Natural killer cell (primary cell): ENCODE results near the gene TRIM36. TPM values are rescaled to one million over a fixed set of nuclear protein-coding genes. Genes with fewer than 3 reads are reported as not detected.

ENCODE experiments used
- ATAC-seq, 3 donors: fragments of 150-1000 bp in 2 of 3; fragments of 200-7000 bp in 1 of 3; cut with Tn5 transposase; 1 replicate in 1 of 3; 2 replicates in 2 of 3; pipeline ENCODE4 v1.10.0; 2021; ENCODE audit warnings: mild to moderate bottlenecking in 2 of 3, moderate library complexity in 2 of 3
- DNase-seq, 2 donors: peaks; one replicate each; pipeline versions ENCODE4 v3.0.0 to v3.0.0-alpha.2; 2013 to 2021; ENCODE audit warnings: mixed read lengths in 1 of 2
- H3K27ac ChIP-seq: one replicate; pipeline ENCODE4 v1.5.1; 2013; ENCODE audit warnings: mild to moderate bottlenecking, low read length
- H3K27me3 ChIP-seq: one replicate; pipeline ENCODE4 v1.6.1; 2013; ENCODE audit warnings: low read length; ENCODE audit not compliant: control insufficient read depth, insufficient read depth
- H3K36me3 ChIP-seq: one replicate; pipeline ENCODE4 v1.6.1; 2013; ENCODE audit warnings: low read length; ENCODE audit not compliant: control insufficient read depth, insufficient read depth
- H3K4me1 ChIP-seq: one replicate; pipeline ENCODE4 v1.6.1; 2013; ENCODE audit warnings: low read length; ENCODE audit not compliant: control insufficient read depth, insufficient read depth
- H3K4me3 ChIP-seq: one replicate; pipeline ENCODE4 v1.5.1; 2013; ENCODE audit warnings: low read length
- H3K9me3 ChIP-seq: one replicate; pipeline ENCODE4 v1.6.1; 2013; ENCODE audit warnings: low read length; ENCODE audit not compliant: control insufficient read depth, insufficient read depth
- H3K27ac Mint-ChIP-seq, 2 donors: one replicate each; pipeline ENCODE4 v1.8.0; 2022; ENCODE audit warnings: mild to moderate bottlenecking in 2 of 2, mixed read lengths in 2 of 2, moderate library complexity in 1 of 2
- H3K27me3 Mint-ChIP-seq, 2 donors: one replicate each; pipeline ENCODE4 v1.8.0; 2022; ENCODE audit warnings: low read depth in 2 of 2, mixed read lengths in 2 of 2
- H3K36me3 Mint-ChIP-seq: one replicate; pipeline ENCODE4 v1.8.0; 2022; ENCODE audit warnings: mixed read lengths
- H3K4me1 Mint-ChIP-seq, 2 donors: one replicate each; pipeline ENCODE4 v1.8.0; 2022; ENCODE audit warnings: mixed read lengths in 2 of 2
- H3K4me3 Mint-ChIP-seq: one replicate; pipeline ENCODE4 v1.8.0; 2022; ENCODE audit warnings: mild to moderate bottlenecking, moderate library complexity, mixed read lengths
- H3K9me3 Mint-ChIP-seq, 2 donors: one replicate each; pipeline ENCODE4 v1.8.0; 2022; ENCODE audit warnings: mixed read lengths in 2 of 2
- CTCF ChIP-seq: fragments of 200-600 bp; IDR thresholded peaks from one replicate; pipeline ENCODE4 v1.8.0; 2022; ENCODE audit warnings: antibody characterized with exemption
- WGBS: methylation state at CpG from one replicate; pipeline ENCODE4 v1.1.7; 2013; ENCODE audit warnings: missing lambda C conversion rate; ENCODE audit not compliant: insufficient coverage; 5-methylcytosine and 5-hydroxymethylcytosine counted together
- intact Hi-C: fragments of 100-400 bp; cut with micrococcal nuclease; formaldehyde crosslinking; loops from one replicate; pipeline ENCODE4 v1.14.2; 2022
- total RNA-seq, 4 donors: library from RNA; stranded (reverse); fragments of 120-200 nt in 1 of 4; gene quantifications; one replicate each; pipeline versions ENCODE4 v1.2.3 to v1.2.4, GENCODE V29; 2013 to 2022

TRIM36 gene
- total RNA-seq, 3 donors from 2014 or later (not counting 1 experiment from before 2014, with no cell fraction given) = 0.25 to 1.2 (median 0.38) TPM

- Histone ChIP-seq H3K9me3 (peaks cover 8% of the 10 kb centered on the region), H3K27me3 (peaks cover 53% of the 10 kb centered on the region), H3K27ac (no peak overlapping the region), H3K36me3 (no peaks in the 10 kb centered on the region), H3K4me3 (peak overlapping the region; percentile 62), H3K4me1 (peaks cover 20% of the 10 kb centered on the region)
- no peak for DNase-seq
- ATAC-seq = peak; percentile 39 to 69 (median 62)
- no peak for TF ChIP-seq CTCF
- under 1% methylated on average over 68 of the region's 69 CpGs for WGBS
- Mint-ChIP-seq H3K27me3 (peaks cover 30 to 48% of the 10 kb centered on the region in 2 donors), H3K27ac (peak overlapping the region in 1 of 2 donors; percentile 61), H3K4me3 (peak overlapping the region; percentile 88), H3K4me1 (peaks cover 8 to 20% of the 10 kb centered on the region in 2 donors), H3K9me3 (no peaks in the 10 kb centered on the region), H3K36me3 (no peaks in the 10 kb centered on the region)
- intact Hi-C loops = no loop called here
These were observed 623 bp upstream of the TRIM36 start for GRCh38 chr5:115170134-115170928.

- DNase-seq (peak in 1 of 2 donors; percentile 12), ATAC-seq (no peak)
- Mint-ChIP-seq H3K27me3 (peaks cover 23 to 42% of the 10 kb centered on the region in 2 donors), H3K27ac (peak overlapping the region in 1 of 2 donors; percentile 69), H3K9me3 (no peaks in the 10 kb centered on the region), H3K4me1 (peaks cover 8 to 20% of the 10 kb centered on the region in 2 donors), H3K4me3 (peak overlapping the region; percentile 88), H3K36me3 (no peaks in the 10 kb centered on the region)
- no peaks in the 10 kb centered on the region for H3K36me3 ChIP-seq
- H3K27me3 ChIP-seq = peaks cover 43% of the 10 kb centered on the region
- intact Hi-C loops = no loop called here
- H3K4me3 ChIP-seq = peak overlapping the region; percentile 62
- H3K9me3 ChIP-seq = peaks cover 12% of the 10 kb centered on the region
- 3% methylated on average over 41 of the region's 41 CpGs for WGBS
- no peak overlapping the region for H3K27ac ChIP-seq
- H3K4me1 ChIP-seq = peaks cover 20% of the 10 kb centered on the region
- TF ChIP-seq CTCF = no peak
These were observed 750 bp downstream of the TRIM36 start for GRCh38 chr5:115168829-115169486.

GRCh38 chr5:115166744-115167393, 2.8 kb downstream of the TRIM36 start:
- Histone ChIP-seq H3K27me3 (peaks cover 28% of the 10 kb centered on the region), H3K27ac (no peak overlapping the region), H3K4me1 (peaks cover 20% of the 10 kb centered on the region), H3K4me3 (no peak overlapping the region), H3K9me3 (peaks cover 12% of the 10 kb centered on the region), H3K36me3 (no peaks in the 10 kb centered on the region)
- peaks cover 8 to 20% of the 10 kb centered on the region in 2 donors for H3K4me1 Mint-ChIP-seq
- DNase-seq (no peak), ATAC-seq (no peak)
- WGBS = 97% methylated on average over 12 of the region's 12 CpGs
- no peaks in the 10 kb centered on the region for H3K36me3 Mint-ChIP-seq
- intact Hi-C loops = no loop called here
- no peak overlapping the region for H3K27ac Mint-ChIP-seq
- H3K4me3 Mint-ChIP-seq = no peak overlapping the region
- H3K27me3 Mint-ChIP-seq = peaks cover 20 to 33% of the 10 kb centered on the region in 2 donors
- no peak for TF ChIP-seq CTCF
- no peaks in the 10 kb centered on the region for H3K9me3 Mint-ChIP-seq
